ENCODE data around the gene DCANP1. TPM values are rescaled to one million over a fixed set of nuclear protein-coding genes. Genes with fewer than 3 reads are reported as not detected.

DCANP1 gene
- total RNA-seq, 1 experiment from 2014 or later = not detected

- Histone ChIP-seq H3K4me2 (ENCODE audit: low read length) (peak overlapping the region; percentile 49), H3K9me3 (ENCODE audit: control insufficient read depth in 1 of 2, insufficient read depth in 1 of 2, low read depth in 1 of 2, low read length in 2 of 2) (no peaks in the 10 kb centered on the region), H3K36me3 (ENCODE audit: control insufficient read depth in 1 of 2, insufficient read depth in 2 of 2, low read length in 2 of 2) (no peaks in the 10 kb centered on the region), H3K9ac (ENCODE audit: low read length) (no peak overlapping the region), H3K4me1 (ENCODE audit: control insufficient read depth in 1 of 2, insufficient read depth in 2 of 2, low read length in 2 of 2) (peaks cover 10 to 35% of the 10 kb centered on the region in 2 experiments), H2AFZ (ENCODE audit: low read depth, low read length, poor library complexity, severe bottlenecking) (peak overlapping the region; percentile 63), H3K27me3 (ENCODE audit: insufficient read depth, low read length) (no peaks in the 10 kb centered on the region), H3K27ac (ENCODE audit: low read depth, low read length) (no peak overlapping the region), H3K9me2 (ENCODE audit: insufficient read depth) (no peaks in the 10 kb centered on the region; the same call in 1 of the 2 replicates), H3K4me3 (replicated peaks in 1 of 2; ENCODE audit: low read depth in 1 of 2, low read length in 2 of 2) (no peak overlapping the region), H4K20me1 (ENCODE audit: insufficient read depth) (no peaks in the 10 kb centered on the region), H3K79me2 (ENCODE audit: insufficient read depth, low read length) (no peaks in the 10 kb centered on the region)
- POLR2A ChIA-PET = interaction anchor here (1.9 kb wide), 1 partner anchor 98 kb away, joined by 8 read pairs; no protein-coding TSS in a partner anchor
- DNase-seq (ENCODE audit: low read depth, low spot score) = peak; percentile 46
- RAD21 ChIA-PET (ENCODE audit: low non-redundant PET in 1 of 2, low total read pairs in 2 of 2, uncharacterized antibody in 2 of 2, unreplicated experiment in 2 of 2) = no interaction called here
- no TSS peak for BruUV-seq (replicated peaks)
- intact Hi-C loops (cut with micrococcal nuclease) = loop anchor here (5.0 to 10.0 kb wide), 2 partner anchors 496 to 598 kb away; partner anchors contain the start of gene LECT2
- CTCF ChIA-PET = interaction anchor here (0.6 to 14.2 kb wide), 13 partner anchors 7 to 378 kb away, joined by 3 to 476 read pairs (median 7); partner anchors contain the start of genes DCANP1 and SLC25A48
- ATAC-seq = peak; percentile 21; the same call in 1 of the 2 replicates
- TF ChIP-seq JUND (IDR thresholded peaks at IDR 0.05) (no peak; the same call in none of the 2 replicates), POLR2AphosphoS5 (IDR thresholded peaks at IDR 0.05; ENCODE audit: low read depth, low read length) (no peak), EZH2phosphoT487 (IDR thresholded peaks at IDR 0.05; ENCODE audit: borderline replicate concordance) (no peak), YY1 (IDR thresholded peaks at IDR 0.05; ENCODE audit: extremely low read depth, insufficient replicate concordance, low read depth, low read length) (no peak), TCF7L2 (IDR thresholded peaks at IDR 0.05; ENCODE audit: borderline replicate concordance, extremely low read depth, insufficient read depth, insufficient read length) (no peak), RAD21 (IDR thresholded peaks at IDR 0.05; ENCODE audit: low read depth) (no peak), FOSL1 (IDR thresholded peaks at IDR 0.05; ENCODE audit: low read depth) (peak; percentile 49; the same call in 1 of the 2 replicates), ELF1 (IDR thresholded peaks at IDR 0.05; ENCODE audit: borderline replicate concordance, low read depth) (no peak), MAX (IDR thresholded peaks at IDR 0.05) (peak; percentile 39; the same call in 1 of the 2 replicates), ATF3 (IDR thresholded peaks at IDR 0.05) (no peak), SP1 (IDR thresholded peaks at IDR 0.05; ENCODE audit: low read depth) (no peak), SIN3A (IDR thresholded peaks at IDR 0.05; ENCODE audit: low read depth) (no peak), EGR1 (IDR thresholded peaks at IDR 0.05; ENCODE audit: low read depth) (peak; percentile 90), POLR2A (IDR thresholded peaks at IDR 0.05; ENCODE audit: borderline replicate concordance, extremely low read depth, insufficient read depth, insufficient read length) (no peak), CTCF (IDR thresholded peaks at IDR 0.05 in 2 of 3, conservative IDR thresholded peaks at IDR 0.05 in 1 of 3; ENCODE audit: borderline replicate concordance in 1 of 3, insufficient read depth in 1 of 3, low read depth in 2 of 3, low read length in 2 of 3) (no peak), EZH2 (IDR thresholded peaks at IDR 0.05) (no peak), REST (IDR thresholded peaks at IDR 0.05; ENCODE audit: low read depth) (no peak), ZNF274 (IDR thresholded peaks at IDR 0.05; ENCODE audit: low read depth, low read length) (no peak)
Measured at GRCh38 chr5:135456238-135457099, 9.3 kb upstream of the DCANP1 start.
